Uterus (tissue), 4 donors: Measurements from ENCODE around the gene TSPYL2. TPM values are rescaled to one million over a fixed set of nuclear protein-coding genes. Genes with fewer than 3 reads are reported as not detected.

ENCODE experiments used
- DNase-seq, 2 donors: peaks; one replicate each; pipeline ENCODE4 v3.0.0-alpha.2; 2019 to 2020
- H3K27ac ChIP-seq, 2 donors: fragments of 200-600 bp; sonication (generic); 1 replicate in 1 of 2; 2 replicates in 1 of 2; pipeline ENCODE4 v1.5.1; 2016 to 2018
- H3K27me3 ChIP-seq, 2 donors: fragments of 200-600 bp; sonication (generic); one replicate each; pipeline ENCODE4 v1.5.1; 2018 to 2019; ENCODE audit warnings: control low read depth in 1 of 2
- H3K36me3 ChIP-seq, 2 donors: fragments of 200-600 bp; sonication (generic); one replicate each; pipeline ENCODE4 v1.5.1; 2019; ENCODE audit warnings: control low read depth in 1 of 2
- H3K4me1 ChIP-seq, 2 donors: fragments of 200-600 bp; sonication (generic); one replicate each; pipeline ENCODE4 v1.5.1; 2018 to 2019; ENCODE audit warnings: control low read depth in 1 of 2
- H3K4me3 ChIP-seq, 2 donors: fragments of 200-600 bp; sonication (generic); 1 replicate in 1 of 2; 2 replicates in 1 of 2; pipeline ENCODE4 v1.5.1; 2018 to 2019; ENCODE audit warnings: mild to moderate bottlenecking in 1 of 2
- H3K9me3 ChIP-seq, 2 donors: fragments of 200-600 bp; sonication (generic); one replicate each; pipeline ENCODE4 v1.5.1; 2019; ENCODE audit warnings: control low read depth in 1 of 2
- POLR2A ChIP-seq, 2 donors: fragments of 450-650 bp; IDR thresholded peaks; one replicate each; pipeline ENCODE4 v1.6.1; 2016; ENCODE audit warnings: antibody characterized with exemption in 2 of 2, mild to moderate bottlenecking in 1 of 2, moderate library complexity in 1 of 2
- intact Hi-C: fragments of 100-400 bp; cut with DNase I; formaldehyde crosslinking; loops from one replicate; pipeline ENCODE4 v1.15.1; 2023; ENCODE audit warnings: low total_unique reads
- small RNA-seq: library from RNA; depleted of rRNA; stranded (forward); fragments of <200 nt; gene quantifications from one replicate; pipeline ENCODE3, GENCODE V24; 2016
- total RNA-seq, 4 donors: library from RNA; depleted of rRNA in 3 of 4; stranded (reverse); fragments of >200 nt in 3 of 4; gene quantifications; one replicate each; pipeline versions ENCODE4 v1.1.0 to v1.2.4, GENCODE V29; 2014 to 2023
- TF ChIP-seq, protein P1 (sequence below), 4 experiments: fragments of 200-600 bp in 2 of 4; fragments of 450-650 bp in 2 of 4; sonication (generic) in 2 of 4; IDR thresholded peaks; one replicate each; pipeline ENCODE4 v1.5.1; 2016 to 2019; ENCODE audit warnings: antibody characterized with exemption in 4 of 4, mild to moderate bottlenecking in 2 of 4, moderate library complexity in 1 of 4
- donor health status: DM: yes; HTN: yes; CAD: no.

TSPYL2 gene
- total RNA-seq, 4 donors from 2014 or later, result 19.5 to 152 (median 30.7) TPM

DNA sequence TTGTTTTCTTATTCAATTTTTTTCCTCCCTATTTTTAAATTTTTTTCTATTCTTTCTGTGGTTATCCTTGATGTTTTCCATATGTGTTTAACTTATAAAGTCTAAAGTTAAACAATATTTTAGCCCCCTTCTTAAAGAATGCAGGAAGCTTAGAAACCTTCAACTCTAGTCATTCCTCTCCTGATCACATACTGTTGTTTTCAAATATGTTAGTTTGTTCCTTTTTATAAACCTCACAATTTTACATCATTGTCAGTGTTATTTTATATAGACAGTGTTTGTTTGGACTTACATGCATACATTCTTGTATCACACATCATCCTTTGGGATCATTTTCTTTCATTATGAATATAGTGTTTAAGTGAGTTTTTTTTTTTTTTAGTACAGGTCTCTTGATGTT is 43.3 kb downstream of the TSPYL2 start:
- Histone ChIP-seq H3K27ac (no peak overlapping the region), H3K9me3 (no peaks in the 10 kb centered on the region), H3K4me1 (no peaks in the 10 kb centered on the region), H3K36me3 (no peaks in the 10 kb centered on the region), H3K27me3 (no peaks in the 10 kb centered on the region), H3K4me3 (no peak overlapping the region)
- intact Hi-C loops, result no loop called here
- no peak for DNase-seq
- TF ChIP-seq, protein P1, sequence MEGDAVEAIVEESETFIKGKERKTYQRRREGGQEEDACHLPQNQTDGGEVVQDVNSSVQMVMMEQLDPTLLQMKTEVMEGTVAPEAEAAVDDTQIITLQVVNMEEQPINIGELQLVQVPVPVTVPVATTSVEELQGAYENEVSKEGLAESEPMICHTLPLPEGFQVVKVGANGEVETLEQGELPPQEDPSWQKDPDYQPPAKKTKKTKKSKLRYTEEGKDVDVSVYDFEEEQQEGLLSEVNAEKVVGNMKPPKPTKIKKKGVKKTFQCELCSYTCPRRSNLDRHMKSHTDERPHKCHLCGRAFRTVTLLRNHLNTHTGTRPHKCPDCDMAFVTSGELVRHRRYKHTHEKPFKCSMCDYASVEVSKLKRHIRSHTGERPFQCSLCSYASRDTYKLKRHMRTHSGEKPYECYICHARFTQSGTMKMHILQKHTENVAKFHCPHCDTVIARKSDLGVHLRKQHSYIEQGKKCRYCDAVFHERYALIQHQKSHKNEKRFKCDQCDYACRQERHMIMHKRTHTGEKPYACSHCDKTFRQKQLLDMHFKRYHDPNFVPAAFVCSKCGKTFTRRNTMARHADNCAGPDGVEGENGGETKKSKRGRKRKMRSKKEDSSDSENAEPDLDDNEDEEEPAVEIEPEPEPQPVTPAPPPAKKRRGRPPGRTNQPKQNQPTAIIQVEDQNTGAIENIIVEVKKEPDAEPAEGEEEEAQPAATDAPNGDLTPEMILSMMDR (IDR thresholded peaks at IDR 0.05), result no peak
- TF ChIP-seq POLR2A (IDR thresholded peaks at IDR 0.05), result no peak

DNA sequence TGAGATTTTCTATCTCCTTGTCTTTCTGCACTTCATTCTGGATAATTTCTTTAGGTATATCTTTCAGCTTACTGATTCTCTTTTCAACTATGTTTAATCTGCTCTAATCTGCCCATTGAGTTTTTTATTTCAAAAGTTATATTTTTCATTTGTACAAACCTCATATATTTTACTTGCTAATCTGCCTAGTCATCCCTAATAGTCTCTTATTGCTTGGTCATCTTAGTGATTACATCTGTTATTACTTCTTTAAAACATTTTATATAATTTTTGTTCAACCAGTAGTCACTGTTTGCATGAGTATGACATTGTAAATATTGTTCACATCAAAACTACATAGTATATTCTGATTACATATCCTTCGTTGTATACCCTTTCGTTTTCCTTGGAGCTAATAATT is 44.2 kb downstream of the TSPYL2 start:
- intact Hi-C loops, result no loop called here
- H3K27me3 ChIP-seq, result no peaks in the 10 kb centered on the region

DNA sequence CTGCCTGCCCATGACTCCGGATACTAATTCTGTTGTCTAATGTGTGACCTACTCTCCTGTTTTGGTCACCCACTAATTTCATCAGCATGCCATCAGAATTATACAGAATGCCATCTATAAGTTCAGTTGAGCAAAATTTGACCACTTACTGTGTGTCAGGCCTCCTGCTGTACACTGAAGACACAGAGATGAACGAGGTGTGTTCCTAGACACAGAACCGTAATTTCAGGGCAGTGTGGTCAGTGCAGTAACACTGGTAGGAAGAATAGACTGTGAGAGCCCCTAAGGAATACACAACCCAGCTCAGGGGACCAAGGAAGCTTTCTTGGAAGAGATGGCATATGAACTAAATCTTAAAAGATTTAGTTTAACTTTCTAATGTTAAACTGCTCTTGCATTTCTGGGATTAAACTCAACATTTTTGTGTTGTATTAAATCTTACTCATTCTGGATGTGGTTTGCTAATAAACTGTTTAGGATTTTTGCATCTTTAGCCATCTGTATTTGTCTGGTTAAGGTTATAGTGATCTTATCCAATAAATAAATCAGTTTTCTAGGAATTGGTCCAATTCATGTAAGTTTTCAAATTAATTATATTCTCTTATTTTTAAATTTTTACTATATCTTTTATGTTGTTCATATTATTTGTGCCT is 46.1 kb downstream of the TSPYL2 start:
- intact Hi-C loops, result no loop called here
- no peak for TF ChIP-seq POLR2A (IDR thresholded peaks at IDR 0.05)
- TF ChIP-seq, protein P1 (IDR thresholded peaks at IDR 0.05), result no peak
- H3K36me3 ChIP-seq, result no peaks in the 10 kb centered on the region
- DNase-seq, result no peak
- H3K4me3 ChIP-seq, result no peak overlapping the region
- H3K4me1 ChIP-seq, result no peaks in the 10 kb centered on the region
- no peaks in the 10 kb centered on the region for H3K9me3 ChIP-seq
- H3K27me3 ChIP-seq, result no peaks in the 10 kb centered on the region
- no peak overlapping the region for H3K27ac ChIP-seq

More for the DNA sequence above, 44.2 kb downstream of the TSPYL2 start:
- no peaks in the 10 kb centered on the region for H3K9me3 ChIP-seq
- no peaks in the 10 kb centered on the region for H3K4me1 ChIP-seq
- no peak for DNase-seq
- H3K36me3 ChIP-seq, result no peaks in the 10 kb centered on the region
- H3K27ac ChIP-seq, result no peak overlapping the region
- TF ChIP-seq, protein P1 (IDR thresholded peaks at IDR 0.05), result no peak
- no peak for TF ChIP-seq POLR2A (IDR thresholded peaks at IDR 0.05)
- H3K4me3 ChIP-seq, result no peak overlapping the region

DNA sequence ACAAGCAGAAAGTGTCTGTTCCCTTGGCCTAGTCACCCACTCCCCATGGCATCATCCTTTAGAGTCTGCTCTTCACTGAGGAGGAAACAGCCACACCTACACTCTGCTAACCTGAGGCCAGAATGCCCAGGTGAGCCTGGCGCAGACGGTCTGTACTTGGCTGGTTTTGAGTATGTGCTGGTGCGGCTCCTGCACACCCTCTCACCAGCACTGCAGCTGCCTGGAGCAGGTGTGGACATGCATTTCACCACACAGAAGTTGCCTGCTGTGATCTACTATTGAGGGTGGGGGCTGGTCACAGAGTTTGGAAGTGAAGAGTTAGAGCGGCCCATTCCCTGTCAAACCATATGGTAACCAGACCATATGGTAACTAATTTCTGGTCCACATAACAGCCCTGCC is 51.2 kb downstream of the TSPYL2 start:
- H3K27ac ChIP-seq, result no peak overlapping the region
- DNase-seq, result no peak
- no peaks in the 10 kb centered on the region for H3K4me1 ChIP-seq
- no peaks in the 10 kb centered on the region for H3K36me3 ChIP-seq
- TF ChIP-seq, protein P1 (IDR thresholded peaks at IDR 0.05), result no peak
- TF ChIP-seq POLR2A (IDR thresholded peaks at IDR 0.05), result no peak
- intact Hi-C loops, result no loop called here
- H3K4me3 ChIP-seq, result no peak overlapping the region
- no peaks in the 10 kb centered on the region for H3K9me3 ChIP-seq
- no peaks in the 10 kb centered on the region for H3K27me3 ChIP-seq

DNA sequence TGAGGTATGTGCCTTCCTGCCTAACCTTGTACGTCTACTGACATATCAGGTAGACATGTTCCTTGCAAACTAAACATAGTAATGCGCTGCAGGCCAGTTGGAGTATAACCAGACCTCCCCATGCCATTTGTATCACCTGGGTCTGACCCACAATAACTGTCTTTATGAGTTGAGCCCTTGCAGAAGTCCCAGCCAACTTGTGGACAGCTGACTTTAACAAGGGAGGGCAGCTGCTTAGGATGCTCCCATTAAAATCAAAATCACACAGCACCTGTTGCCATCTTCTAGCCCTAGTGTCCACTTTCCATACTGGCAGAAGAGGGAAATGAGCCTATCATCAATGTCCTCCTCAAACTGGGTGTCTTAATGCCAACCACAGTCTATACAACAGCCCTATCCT is 53.4 kb downstream of the TSPYL2 start:
- Histone ChIP-seq H3K27me3 (no peaks in the 10 kb centered on the region), H3K27ac (no peak overlapping the region), H3K4me3 (no peak overlapping the region), H3K36me3 (no peaks in the 10 kb centered on the region), H3K9me3 (no peaks in the 10 kb centered on the region), H3K4me1 (no peaks in the 10 kb centered on the region)
- intact Hi-C loops, result no loop called here
- TF ChIP-seq, protein P1 (IDR thresholded peaks at IDR 0.05), result no peak
- no peak for TF ChIP-seq POLR2A (IDR thresholded peaks at IDR 0.05)
- no peak for DNase-seq

Small RNA genes lying within 50 kb of the gene (small RNA-seq; reads per million reads assigned to genes)
- gene AL591212.2, result not detected

Other genes starting within 250 kb of the TSPYL2 start
- gene XAGE3, start 214.3 kb upstream of the TSPYL2 start, total RNA-seq, result not detected
- gene FAM156B, start 185.0 kb upstream of the TSPYL2 start, total RNA-seq, result 10 to 100 TPM in 2 of 4 donors, 1 to 10 TPM in 2; 2.6 to 24.1 (median 8.5) TPM
- 10 to 100 TPM; 12.9 to 89.1 (median 25.8) TPM for gene FAM156A, start 123.8 kb upstream of the TSPYL2 start, total RNA-seq
- gene GPR173, start 33.6 kb upstream of the TSPYL2 start, total RNA-seq, result 1 to 10 TPM in 2 of 4 donors, under 1 TPM in 2; 0.51 to 9.2 (median 4.5) TPM
- 10 to 100 TPM; 22.6 to 71.7 (median 33.6) TPM for gene KANTR, start 11.8 kb downstream of the TSPYL2 start, total RNA-seq
- 100 to 1,000 TPM in 3 of 4 donors, 10 to 100 TPM in 1; 66.3 to 184 (median 127) TPM for gene KDM5C, start 142.8 kb downstream of the TSPYL2 start, total RNA-seq
- gene IQSEC2, start 199.2 kb downstream of the TSPYL2 start, total RNA-seq, result 10 to 100 TPM in 2 of 4 donors, 1 to 10 TPM in 2; 4.1 to 31.6 (median 8.9) TPM